IPS DF 4.7 (cell line): Measurements from ENCODE around the gene DLD.
"Not testable (repeated sequence)": the region's sequence is repeated elsewhere in the genome, so short reads cannot be mapped to it uniquely, and the experiment has no call there.

Experiments
- DNase-seq: peaks from one replicate; pipeline ENCODE4 v3.0.0-alpha.2; 2013; ENCODE audit warnings: low spot score; ENCODE audit errors: extremely low read depth

Gene DLD

GRCh38 chr7:107917763-107918651, 27.0 kb downstream of the DLD start:
- no peak for DNase-seq

DNA sequence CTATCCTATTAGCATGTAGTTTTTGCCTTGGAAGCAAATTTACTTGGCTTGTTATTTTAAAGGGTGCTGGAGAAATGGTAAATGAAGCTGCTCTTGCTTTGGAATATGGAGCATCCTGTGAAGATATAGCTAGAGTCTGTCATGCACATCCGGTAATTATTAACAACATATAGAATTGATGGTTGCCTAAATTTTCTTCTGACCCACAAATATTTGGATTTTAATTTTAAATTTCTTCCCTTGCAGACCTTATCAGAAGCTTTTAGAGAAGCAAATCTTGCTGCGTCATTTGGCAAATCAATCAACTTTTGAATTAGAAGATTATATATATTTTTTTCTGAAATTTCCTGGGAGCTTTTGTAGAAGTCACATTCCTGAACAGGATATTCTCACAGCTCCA, 28.0 kb downstream of the DLD start:
- DNase-seq: no peak

DNA sequence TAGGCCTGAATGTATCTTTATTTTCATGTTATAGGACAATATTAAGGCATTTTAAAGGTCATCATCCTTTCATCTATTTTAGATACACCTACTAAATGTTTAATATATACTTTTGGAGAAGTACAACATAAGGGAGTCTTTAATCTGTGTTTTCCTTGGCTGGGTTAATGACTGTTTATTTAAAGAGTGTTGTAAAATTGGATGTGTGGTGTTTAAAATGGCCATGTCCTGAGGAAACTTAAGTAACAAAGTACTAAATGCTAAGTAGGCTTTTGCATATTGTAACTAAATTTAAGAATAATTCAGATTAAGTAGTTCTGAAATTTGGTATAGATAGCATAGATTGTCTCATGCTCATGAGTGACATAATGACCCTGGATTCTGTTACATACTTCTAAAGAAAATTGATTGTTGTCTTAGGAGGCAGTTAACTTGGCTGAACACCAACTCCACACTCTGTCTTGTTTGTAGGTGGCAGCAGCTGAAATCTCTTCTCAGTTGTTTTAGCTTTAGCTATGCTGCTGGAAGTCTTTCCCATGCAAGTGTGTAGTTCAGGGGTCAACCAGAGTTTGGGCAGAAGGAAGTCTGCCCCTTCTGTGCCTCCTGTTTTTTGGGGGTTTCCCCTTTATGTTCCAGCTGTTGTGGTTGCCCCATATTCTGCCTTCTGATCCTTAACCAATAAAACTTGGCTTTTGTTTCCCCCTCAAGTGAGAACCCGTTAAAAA, 29.2 kb downstream of the DLD start:
- no peak for DNase-seq

DNA sequence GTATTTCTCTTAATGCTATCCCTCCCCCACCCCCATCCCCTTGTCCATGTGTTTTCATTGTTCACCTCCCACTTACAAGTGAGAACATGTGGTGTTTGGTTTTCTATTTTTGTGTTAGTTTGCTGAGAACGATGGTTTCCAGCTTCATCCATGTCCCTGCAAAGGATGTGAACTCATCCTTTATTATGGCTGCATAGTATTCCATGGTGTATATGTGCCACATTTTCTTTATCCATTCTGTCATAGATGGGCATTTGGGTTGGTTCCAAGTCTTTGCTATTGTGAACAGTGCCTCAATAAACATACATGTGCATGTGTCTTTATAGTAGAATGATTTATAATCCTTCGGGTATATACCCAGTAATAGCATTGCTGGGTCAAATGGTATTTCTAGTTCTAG, 30.8 kb downstream of the DLD start:
- DNase-seq: not testable (repeated sequence)

- DNase-seq: no peak
Measured at GRCh38 chr7:107922886-107923285, 31.9 kb downstream of the DLD start.

- no peak for DNase-seq
Measured at GRCh38 chr7:107924841-107925504, 34.0 kb downstream of the DLD start.

DNA sequence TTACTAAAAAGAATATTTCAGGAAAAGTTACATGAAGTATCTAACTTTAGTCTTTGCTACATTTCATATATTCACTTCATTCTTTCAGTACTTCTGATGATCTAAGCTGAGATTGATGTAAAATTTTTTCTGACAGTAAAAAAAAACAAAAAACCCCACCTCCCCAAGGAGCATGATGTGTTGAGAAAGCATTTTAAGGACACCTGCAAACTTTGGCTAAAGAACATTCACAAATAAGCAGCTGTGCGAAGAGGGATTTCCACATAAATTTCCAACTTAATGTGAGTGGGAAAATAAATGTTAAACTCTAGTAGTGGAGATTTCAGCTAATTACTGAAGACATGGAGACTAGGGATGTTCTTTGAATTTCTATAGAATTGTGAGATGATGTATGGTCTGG, 35.5 kb downstream of the DLD start:
- no peak for DNase-seq

DNA sequence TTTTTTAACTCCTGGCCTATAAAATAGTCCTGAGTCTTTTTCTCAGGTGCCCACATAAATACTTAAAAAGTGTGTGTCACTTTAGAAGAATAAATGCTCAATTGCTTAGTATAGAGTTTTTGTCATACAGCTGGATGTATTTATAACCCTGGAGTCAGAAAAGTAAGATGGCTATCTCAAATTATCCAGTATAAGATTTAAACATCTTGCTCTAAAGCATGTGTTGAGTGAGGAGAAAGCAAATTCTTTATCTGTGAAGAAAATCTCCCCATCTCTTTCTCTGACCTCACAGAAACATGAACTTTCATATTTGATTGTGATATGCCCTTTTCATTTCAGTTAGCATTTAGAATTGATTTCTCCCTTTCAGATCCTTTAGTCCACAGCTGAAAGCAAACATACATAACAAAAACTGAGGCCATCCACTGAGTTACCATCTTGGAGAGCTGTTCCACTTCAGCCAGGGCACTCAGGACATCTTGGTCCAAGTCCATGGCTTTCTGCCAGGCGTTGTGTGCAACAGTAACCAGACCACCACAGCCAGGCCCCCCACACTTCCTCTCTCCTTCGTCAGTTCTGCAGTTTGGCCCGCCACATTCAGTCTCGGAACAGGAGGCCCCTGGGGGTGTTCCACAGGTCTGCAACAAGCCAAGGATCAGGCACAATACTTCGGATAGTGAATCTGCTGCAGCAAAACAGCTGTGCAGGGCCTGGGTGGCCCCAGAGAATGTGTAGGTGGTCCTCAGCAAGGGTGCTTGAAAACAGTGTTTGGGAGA, 40.9 kb downstream of the DLD start:
- DNase-seq: no peak

GRCh38 chr7:107932805-107933204, 41.8 kb downstream of the DLD start:
- DNase-seq: peak; percentile 82

DNA sequence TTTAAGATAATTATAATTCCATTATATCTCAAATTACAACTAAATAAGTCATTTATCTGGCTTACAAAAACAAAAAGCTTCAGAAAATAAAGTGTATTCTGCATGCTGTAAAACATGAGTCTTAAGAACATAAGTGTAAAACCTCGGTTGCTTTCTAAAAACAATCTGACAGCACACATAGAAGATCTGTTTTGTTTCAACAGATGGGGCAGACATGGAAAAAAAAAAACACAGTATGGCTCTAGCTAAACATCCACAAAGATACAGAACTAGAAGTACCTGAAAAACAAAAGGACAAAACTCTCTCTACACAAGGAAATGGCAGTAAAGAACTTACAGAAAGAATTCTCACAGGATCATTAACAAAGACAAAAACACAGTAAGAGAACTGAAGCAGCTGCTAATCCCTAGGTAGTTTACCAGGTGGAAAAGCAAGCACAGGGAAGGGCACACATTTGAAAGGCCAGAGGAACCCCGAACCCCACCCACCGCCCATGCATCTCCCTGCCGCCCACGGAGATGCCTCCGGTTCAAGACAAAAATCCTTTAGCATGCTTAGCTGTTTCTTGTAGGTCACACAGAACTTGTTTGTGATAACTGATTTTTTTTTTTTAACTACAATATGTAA, 42.5 kb downstream of the DLD start:
- peak; percentile 36 for DNase-seq

- DNase-seq: no peak
Measured at GRCh38 chr7:107934991-107935770, 44.2 kb downstream of the DLD start.

DNA sequence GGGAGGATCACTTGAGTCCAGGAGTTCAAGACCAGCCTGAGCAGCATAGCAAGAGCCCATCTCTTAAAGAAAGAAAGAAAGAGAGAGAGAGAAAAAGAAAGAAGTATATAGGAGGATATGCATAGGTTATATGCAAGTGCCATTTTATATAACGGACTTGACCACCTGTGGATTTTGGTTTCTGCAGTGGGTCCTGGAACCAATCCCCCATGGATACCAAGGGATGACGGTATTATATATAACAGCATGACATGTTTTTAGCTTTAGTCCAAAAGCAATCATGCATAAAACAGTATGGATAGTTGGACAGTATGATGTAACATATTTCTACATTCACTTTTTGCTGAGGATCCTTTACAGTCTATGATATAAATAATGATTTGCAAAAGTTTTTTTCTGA, 45.3 kb downstream of the DLD start:
- DNase-seq: no peak

GRCh38 chr7:107937531-107937930, 46.5 kb downstream of the DLD start:
- no peak for DNase-seq

GRCh38 chr7:107938456-107939250, 47.7 kb downstream of the DLD start:
- DNase-seq: no peak

GRCh38 chr7:107939573-107940489, 48.8 kb downstream of the DLD start:
- no peak for DNase-seq

GRCh38 chr7:107940951-107941350, 50.0 kb downstream of the DLD start:
- DNase-seq: no peak

DNA sequence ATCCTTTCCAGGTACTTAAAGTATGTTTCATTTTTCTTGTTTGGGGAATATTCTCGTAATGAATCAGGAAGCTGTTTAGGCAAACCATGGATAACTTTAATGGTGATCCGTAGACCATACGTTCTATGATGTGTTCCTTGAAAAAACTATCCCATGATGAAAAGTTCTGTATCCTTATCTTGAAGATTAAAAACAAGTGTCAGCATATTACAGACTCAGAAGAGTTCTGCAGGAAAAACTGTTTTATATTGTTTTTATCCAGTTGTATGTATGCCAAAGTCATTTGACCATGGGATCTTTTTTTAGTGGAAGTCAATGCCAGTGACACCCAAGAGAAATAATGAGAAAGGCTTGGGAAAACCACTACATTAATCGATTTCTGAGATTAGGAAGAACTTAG, 52.0 kb downstream of the DLD start:
- DNase-seq: no peak
